Stimulated activated CD4-positive, alpha-beta T cell treated with anti-CD3 and anti-CD28 coated beads, Interleukin-2, amount 100 ng/mL, for 24 hours (primary cell): Measurements from ENCODE around the gene METTL21C.

Source experiments
- DNase-seq, 2 donors: peaks; one replicate each; pipeline ENCODE4 v3.0.0-alpha.2; 2020

Gene METTL21C

DNA sequence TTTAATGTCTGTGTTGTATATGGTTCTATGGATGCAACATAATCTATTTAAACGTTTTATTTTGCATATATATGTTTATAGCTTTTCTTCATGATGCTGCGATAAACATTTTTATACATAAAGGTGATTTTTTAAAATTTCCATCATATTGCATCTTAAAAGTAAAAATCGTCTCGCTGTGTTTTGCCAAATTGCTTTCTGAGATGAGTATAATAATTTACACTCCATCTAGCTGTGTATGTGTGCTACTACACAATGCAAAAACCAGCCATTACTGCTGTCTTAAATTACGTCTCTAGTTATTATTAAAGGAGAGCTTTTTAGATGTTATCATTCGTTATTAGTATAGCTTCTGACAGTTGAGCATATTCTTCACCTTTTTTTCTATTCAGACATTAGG lies 37.2 kb downstream of the METTL21C start:
- DNase-seq = no peak

DNA sequence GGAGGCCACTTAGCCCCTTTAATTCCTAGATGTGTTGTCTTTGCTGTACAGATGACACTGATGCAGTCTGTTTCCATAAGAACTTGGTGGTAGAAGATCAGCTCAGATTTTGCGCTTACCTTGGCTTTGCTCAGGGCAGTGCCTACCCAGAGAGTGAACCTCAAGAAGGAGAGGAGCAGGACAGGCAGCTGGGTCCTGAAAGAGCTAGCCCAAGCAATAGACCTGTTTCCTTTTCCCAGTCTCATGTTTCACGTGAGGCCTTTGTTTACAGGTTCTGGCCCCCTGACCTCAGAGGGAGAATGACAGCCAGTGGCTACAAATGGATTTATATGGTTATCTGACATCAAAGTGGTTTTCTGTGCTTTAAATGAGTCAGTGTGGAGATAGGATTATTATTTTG lies 40.1 kb downstream of the METTL21C start:
- no peak for DNase-seq

DNA sequence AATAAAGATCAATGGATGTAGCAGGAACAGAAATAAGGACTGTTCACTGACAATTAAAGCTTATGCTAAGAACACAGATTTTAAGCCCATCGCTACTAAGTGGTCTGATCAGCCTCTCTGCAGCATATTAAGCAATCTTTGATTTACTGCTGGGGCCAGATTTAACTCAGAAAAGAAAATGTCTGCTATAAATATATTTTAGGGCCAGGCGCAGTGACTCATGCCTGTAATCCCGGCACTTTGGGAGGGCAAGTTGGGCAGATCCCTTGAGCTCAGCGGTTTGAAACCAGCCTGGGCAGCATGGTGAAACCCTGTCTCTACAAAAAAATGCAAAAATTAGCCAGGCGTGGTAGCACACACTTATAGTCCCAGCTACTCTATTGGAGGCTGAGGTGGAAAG lies 43.0 kb downstream of the METTL21C start:
- no peak for DNase-seq

DNA sequence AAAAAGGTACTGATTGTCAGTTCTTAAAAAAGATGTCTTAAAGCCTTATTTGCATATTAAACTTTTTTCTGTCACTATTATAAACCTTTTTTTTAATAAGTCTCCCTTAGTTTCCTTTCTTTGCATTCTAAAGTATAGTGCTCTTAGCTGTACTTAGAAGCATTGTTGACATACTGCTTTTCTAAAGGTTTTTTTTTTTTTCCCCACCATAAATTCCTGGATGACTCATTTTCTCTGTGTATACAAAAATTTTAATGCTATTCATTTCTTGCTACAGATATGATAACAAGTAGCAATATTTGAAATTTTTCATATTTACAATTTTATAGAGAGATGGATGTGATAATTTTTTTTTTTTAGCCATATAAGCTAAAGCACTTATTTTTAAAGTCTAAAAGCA lies 43.5 kb downstream of the METTL21C start:
- DNase-seq = no peak

DNA sequence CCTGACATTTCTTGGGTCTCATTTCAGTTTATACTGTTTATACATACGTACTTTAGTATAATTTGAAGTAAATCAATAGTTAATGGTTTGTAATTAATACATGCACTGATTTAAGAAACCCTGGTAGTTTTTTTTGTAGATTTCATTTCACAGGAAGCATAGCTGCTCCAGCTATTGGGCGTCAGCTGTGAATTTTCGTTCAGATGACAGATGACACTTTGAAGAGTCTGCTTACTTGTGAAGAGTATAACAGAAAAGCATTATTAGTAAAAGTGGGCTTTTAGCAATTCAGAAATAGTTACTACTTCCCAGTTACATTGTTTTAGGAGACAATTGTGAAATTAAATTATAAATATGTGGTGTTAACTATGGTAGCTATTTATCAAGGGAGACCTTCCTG lies 44.4 kb downstream of the METTL21C start:
- DNase-seq = no peak

DNA sequence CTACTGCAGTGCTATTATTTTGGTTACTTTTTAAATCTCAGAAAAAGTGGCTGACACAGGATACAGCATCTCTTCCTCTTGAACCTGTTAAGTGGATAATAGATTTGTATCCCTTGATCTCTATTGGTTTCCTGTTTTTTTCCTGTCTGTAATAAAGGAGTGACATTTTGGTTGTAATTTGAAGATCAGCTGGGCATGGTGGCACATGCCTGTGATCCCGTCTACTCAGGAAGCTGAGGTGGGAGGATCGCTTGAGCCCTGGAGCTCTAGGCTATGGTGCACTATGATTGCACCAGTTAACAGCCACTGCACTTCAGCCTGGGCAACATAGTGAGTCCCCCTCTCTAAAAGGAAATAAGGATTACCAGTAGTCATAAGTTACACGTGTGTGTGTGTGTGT lies 46.8 kb downstream of the METTL21C start:
- no peak for DNase-seq

DNA sequence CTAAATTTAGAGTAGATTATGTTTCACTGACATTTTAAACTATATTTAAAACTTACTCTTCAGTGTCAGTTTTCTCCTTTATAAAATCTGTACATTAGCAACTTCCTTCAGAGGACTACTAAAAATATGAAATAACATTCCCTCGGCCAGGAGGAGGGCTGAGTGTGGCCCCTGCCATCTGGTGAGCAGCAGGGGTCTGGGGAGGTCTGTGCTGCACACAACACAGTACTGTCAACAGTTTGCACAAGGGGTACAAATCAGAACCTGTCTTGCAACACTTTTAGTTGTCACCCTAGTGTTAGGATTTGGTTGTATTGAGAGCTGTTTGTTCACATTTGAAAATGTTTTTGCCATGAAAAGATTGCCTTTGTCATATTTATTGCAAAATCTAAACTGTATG lies 49.1 kb downstream of the METTL21C start:
- DNase-seq = no peak

DNA sequence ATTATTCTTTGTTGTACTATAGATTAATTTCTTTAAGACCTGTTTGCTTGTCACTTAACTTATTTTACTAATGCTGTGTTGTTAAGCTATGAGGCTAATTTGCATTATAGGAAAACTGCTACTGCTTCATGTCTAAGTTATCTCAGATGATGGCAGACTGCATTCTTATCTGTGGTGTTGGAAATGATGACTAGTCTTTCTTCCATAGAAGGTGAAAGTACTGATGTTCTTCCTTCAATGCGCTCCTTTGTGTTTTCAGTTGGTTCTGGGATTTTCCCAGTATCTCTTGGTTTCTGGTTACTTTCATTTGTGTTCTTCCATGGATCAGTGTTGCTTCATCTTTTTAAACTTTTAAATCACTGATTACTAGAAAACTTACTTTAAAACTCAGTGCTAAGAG lies 51.2 kb downstream of the METTL21C start:
- DNase-seq = no peak

DNA sequence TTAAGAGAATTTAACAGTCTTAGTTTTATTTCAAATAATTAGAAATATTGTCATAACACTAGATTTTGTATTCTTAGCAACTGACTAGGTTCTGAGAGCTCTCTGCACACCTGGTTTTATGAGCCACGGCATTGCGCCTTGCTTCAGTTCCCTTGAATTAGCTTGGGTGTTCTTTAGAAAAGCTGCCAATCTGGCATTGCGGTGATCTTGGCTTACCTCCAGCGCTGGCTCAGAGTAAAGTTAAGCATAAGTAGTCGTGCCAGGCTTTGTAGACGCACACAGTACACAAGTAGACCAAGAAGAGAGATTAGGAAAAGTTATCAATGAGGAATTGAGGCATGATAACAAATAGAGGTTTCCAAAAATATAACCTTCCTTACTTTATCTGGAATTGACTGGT lies 52.4 kb downstream of the METTL21C start:
- no peak for DNase-seq

DNA sequence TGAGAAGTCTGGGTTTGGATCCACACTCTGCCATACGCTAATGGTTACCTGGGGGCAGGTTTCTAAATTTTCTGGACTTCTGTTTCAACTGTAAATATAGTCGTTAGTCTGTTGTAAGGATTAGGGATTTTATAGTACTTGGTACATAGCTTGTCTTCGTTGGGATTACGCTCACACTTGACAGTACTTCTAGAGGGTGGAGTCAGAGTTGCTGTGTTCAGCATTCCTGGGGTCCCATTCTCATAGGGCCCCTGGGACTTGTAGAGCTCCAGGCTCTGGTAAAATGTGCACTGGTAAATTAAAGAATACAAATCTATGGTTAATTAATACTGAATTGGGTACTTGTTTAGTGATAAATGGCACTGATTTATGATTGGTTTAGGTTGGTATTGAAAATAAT lies 52.8 kb downstream of the METTL21C start:
- DNase-seq = no peak

DNA sequence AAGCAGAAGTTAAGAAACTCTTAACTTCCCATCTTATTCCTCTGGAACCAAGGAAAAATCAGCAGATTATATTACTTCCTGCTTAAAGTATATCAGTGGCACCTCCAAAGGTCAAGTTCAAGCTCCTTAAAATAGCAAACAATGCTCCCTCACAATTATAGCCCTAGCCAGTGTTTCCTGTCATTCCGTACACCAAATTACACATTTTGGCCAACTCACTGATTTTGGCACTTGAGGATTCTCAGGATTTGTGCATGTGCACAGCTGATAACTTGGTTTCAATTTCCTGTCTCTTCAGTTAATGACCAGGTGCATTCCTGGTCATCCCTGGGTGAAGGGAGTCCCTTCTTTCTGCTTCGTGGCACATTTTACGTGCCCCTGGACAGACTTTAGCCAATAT lies 56.1 kb downstream of the METTL21C start:
- no peak for DNase-seq
